Measurements from ENCODE around the gene FHIT.

The FHIT gene

DNA sequence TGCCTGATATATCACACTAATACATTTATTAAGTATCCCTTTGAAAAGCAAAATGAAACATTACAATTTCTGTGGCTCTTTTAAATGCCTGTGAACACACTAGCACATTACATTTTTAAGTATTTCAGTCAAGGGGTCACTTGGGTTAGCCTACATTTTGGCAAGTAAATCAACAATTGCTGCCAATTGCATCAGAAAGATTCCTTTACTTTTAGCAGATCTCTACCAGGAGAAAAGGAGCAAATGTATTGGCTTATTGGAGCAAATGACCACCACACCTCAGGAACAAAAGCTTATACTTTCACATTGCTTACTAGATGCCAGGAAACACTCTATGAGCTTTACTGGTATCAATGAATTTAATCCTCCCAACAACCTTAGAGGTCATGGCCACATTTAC is 947.1 kb downstream of the FHIT start:
- no peak for DNase-seq

DNA sequence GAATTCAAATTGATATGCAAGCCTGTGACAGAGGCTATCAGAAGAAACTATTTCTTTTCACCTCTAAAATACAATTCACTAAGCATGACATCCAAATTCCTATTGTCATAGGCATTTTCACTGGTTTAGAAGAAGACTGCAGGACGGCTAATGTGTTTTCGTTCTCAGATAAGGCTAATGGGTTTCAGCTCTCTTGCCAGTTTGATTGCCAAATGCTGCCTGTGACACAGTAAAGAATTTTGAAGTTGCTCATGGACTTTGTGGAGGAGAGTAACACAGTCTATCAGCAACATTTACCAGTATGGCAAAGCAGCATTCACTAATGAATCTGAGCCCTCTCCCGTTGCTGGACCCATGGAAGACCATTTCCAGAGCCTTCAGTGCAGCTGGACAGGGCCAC is 948.1 kb downstream of the FHIT start:
- no peak for DNase-seq

DNA sequence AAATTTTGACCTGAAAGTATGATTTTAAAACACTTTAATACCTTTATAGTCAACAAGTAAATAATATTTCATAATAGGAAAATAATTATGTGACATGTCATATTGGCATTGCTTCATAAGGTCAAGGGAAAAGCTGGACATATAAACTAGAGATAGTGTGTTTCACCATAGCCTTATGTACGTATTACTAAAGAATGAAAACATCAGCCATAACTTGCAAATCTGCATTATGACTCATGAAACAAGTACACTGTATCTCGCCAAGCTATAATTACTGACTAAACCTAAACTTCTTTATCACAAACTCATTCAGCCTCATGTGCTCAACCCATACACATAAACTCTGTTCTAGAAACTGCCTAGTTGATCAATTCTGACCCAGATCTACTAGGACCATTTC is 950.1 kb downstream of the FHIT start:
- no peak for DNase-seq

DNA sequence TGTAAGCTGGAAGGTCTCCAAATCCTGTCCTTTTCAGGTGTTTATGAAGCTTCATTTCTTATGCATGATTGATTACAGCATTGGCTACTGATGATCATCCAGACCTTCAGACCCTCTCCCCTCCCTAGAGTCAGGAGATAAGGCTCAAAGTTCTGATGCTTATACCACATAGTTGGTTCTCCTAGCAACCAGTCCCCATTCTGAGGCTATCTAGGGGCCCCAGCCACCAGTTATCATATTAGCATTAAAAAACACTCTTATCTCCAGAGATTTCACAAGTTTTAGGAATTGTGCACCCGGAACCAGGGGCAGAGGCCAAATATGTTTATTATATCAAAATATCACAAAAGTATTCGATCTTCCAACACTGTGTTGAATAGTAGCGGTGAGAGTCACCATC is 953.1 kb downstream of the FHIT start:
- no peak for DNase-seq

DNA sequence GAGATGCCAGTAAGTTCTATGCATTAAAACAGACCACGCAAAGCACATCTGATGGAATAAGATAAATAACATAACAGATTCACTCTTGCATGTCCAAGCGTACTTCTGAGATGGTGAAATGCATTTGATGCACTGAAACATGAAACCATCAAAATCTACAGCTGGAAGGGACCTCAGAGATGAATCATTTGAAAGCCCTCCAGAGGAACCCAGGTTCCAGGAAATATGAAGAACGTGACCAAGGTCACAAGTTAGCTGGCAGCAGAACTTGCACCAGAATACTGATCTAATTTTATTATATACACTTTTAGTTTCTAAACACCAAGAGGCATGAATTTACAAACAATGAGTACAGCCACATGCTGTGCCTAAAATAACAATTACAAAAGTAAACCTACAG is 957.1 kb downstream of the FHIT start:
- DNase-seq, result no peak

DNA sequence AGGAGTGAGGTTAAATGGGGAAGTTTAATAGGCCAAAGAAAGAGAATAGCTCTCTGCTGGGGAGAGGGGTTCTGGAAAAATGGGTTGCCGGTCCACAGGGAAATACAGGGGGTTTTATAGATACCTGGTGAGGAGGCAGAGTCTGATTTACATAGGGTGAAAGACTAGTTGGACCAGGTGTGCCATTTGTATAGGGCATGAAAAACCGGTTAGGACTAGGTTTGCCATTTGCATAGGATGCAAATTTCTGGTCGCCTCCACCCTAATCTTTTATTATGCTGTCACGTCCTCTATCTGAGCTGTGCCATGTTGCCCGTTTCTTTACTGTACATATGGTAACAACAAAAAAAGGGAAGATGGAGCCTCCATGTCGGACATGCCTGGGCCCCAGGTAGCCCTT is 960.1 kb downstream of the FHIT start:
- DNase-seq, result no peak

DNA sequence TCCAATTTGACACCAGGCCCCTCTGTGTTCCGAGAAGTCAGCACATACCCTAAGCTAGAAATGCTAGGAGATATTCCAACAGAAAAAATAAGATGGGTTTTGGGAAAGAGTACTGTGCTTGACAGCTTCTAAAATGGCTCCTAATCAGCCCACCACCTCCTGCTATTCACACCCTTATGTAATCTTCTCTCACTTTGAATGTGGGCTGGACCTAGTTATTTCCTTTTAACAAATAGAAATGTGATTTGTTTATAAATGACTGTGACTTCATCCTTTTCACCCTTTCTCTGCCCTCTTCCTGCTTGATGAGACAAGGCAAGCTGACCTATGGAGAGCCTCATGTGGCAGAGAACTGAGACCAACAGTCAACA is 961.1 kb downstream of the FHIT start:
- DNase-seq, result no peak

DNA sequence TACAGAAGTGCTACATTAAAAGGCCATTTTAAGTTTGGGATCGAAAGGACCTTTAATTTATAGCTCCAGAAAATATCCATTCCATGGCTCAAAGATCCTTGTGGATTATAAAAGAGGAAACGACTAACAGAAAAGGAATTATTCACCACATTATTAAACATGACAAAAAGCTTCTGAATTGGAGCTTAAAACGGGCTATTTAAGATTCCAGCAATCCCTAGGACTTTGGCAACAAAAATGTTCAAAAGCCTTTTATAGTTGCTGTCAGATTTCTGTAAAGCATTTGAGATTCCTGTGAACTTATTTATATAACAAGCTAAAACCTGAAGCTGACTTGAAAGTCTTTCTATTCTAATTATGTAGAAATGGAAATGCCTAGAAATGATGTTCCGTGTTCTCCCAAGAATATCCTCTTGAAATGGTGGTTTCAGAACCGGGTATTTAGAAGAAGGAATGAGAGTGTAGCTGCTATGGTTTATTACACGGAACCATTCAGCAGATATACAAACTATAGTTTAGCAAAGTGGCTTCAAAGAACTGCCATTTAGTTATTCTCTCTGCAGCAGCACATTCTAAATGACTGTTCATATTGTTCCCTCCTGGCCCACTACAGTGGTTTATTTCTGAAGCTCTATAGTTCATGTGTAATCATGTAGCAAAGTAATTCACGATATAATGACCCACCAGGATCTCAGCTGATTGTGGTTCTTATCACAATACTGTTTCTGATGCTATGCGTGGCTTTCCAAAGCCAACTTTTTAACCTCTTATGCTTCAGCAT is 961.7 kb downstream of the FHIT start:
- no peak for DNase-seq

DNA sequence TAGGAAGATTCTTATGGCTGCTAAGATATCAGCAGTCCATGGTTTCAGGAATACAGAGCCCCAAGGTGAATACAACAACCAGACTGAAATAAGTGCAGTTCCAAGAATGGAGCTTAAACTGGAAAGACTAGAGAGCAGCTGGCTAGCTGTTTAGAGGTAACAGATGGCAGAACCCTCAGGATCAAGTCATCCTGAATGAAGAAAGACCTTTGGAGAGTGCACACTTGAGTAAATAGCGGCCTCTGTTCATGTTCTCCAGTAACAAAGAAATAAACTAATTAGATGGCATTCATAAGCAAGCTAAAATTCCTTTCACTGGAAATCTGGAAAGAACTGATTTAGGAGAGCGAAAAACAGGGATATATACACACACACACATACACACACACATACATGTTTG is 968.4 kb downstream of the FHIT start:
- no peak for DNase-seq

DNA sequence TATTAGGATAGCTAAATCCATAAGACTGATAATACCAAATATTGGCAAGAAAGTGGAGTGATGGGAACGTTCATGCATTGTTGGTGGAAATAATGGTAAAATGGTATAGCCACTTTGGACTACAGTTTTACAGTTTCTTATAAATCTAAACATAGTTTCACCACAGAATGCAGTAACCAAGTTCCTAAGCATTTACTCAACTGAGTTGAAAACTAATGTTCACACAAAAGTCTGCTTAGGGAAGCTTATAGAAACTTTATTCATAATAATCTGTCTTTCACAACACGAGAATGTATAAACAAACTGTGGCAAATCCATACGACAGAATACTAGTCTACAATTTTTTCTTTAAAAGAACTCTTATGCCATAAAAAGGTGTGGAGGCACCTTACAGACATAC is 969.3 kb downstream of the FHIT start:
- no peak for DNase-seq

DNA sequence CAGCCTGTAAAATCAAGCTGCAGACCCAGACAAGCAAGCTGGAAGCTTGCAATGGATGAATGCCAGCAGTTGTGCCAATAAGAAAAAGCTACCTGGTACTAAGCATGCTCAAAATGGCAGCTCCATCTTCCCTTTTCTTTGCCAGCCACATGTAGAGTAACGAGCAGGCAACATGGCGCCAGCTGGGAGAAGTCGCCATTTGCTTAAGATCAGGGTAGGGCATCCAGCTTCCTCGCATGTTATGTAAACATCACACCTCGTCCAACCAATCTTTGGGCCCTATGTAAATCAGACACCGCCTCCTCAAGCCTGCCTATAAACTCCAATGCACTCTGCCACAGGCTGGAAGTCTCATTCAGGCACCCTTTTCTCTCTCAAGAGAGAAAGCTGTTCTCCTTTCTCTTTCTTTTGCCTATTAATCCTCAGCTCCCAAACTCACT is 973.9 kb downstream of the FHIT start:
- no peak for DNase-seq

DNA sequence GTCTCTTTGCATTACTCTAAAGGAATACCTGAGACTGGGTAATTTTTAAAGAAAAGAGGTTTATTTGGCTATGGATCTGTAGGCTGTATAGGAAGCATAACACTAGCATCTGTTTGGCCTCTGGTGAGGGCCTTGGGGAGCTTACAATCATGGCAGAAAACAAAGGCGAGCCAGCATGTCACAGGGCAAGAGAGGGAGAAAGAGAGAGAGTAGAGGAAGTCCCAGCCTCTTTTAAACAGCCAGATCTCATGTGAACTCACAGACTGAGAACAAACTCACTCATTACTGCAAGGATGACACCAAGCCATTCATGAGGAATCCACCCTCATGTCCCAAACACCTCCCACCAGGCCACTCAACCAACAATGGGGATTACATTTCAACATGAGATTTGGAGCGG is 974.6 kb downstream of the FHIT start:
- no peak for DNase-seq

DNA sequence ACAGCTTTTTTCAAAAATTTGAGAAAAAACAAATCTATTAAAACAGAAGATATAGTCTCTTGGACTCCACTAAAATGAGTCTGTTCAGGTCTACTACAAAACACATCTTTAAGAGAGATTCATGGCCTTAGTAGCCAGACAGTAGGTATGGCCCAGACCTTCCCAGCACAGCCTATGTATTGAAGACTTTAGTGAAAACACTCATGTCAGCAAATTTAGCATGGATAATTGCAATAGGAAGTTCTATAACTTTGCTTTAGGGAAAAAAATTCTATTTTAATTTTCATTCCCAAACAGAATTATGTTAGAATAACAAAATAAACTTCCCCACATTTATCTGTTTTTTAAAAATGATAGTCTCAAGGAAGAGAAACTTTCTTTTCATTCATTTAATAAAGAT is 976.6 kb downstream of the FHIT start:
- DNase-seq, result no peak

DNA sequence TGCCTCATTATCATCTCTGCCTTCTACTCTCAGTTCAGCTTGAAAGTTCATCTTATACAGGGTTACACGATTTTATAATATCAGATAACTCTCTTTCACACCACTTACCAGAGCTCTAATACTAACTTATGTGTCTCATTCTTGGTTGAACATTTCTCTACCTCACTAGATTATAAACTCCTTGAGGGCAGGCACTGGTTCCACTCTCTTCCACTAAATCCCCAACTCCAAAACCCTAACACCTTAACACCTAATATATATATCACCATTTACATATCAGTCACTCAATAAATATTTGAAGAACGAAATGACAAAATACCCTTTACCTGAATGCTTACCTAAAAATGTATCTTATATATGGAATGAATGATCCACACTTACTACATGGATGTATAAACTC is 977.2 kb downstream of the FHIT start:
- DNase-seq, result no peak

DNA sequence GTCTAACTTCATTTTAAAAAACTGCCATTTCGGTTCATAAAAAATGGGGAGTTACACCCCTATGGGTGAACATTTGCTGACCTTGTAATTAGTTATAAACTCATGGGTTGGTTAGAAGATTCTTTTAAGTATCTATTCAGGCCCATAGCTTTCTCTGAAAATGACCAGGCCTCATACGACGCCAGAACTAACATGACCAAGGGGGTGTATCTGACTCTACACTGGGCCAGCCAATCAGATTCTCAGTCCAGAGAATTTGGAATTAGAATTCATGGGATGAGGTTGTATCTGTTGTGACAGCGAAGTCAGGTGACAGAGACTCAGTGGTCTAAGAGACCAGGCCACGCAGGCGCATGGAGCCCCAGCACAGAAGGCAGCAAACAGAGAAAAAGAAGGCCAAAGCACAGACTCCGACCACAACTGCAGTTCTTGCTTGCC is 981.4 kb downstream of the FHIT start:
- no peak for DNase-seq

DNA sequence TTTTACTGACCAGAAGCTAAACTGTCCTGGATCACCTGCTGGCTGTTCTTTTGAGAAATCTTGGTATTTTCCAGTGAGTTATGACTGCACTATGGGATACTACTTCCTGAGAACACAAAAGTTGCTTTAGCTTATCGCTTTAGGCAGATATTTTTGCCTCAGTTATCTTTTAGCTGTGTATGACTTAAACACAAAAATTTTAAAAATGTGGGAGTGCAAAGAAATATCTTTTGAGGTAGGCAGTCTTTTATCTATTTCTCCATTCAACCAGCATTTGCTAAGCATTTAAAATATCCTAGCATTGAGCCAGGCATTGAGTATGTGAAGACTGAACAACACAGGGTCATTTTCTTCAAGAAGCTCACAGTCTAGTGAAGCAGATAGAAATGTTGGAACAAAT is 981.9 kb downstream of the FHIT start:
- no peak for DNase-seq

DNA sequence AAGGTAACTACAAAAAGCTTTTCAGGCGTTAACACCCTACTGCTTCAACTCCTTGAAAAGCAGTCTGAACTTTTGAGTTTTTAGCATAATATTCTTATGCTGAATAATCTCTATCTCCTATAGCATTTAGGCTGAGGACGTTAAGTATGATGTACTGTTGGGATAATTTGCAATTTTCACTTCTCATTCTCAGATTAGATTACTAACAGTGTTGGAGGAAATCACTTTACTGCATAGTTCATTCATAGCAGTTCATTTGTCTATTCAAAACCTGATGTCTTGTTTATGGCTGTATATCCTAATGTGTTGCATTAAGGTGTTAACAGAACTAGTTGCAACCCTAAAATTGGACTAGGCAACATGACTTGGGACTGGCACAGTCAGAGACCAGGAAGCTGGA is 983.1 kb downstream of the FHIT start:
- DNase-seq, result no peak

DNA sequence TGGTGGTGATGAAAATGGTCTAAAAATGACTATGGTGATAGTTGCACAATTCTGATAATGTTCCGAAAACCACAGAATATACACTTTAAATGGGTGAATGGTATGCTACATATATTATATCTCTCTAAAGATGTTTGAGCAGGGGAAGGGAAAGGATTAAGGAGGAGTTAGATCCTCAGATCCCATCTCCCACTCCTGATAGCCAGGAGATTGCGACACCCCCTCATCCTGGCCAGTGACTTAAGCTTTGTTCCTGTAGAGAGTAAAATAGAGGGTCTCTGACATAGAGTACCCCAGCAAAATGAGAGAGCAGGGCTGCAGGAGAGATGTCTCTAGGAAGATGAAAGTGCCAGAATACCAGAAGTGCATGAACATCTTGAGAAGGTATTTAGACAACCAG is 984.8 kb downstream of the FHIT start:
- no peak for DNase-seq

DNA sequence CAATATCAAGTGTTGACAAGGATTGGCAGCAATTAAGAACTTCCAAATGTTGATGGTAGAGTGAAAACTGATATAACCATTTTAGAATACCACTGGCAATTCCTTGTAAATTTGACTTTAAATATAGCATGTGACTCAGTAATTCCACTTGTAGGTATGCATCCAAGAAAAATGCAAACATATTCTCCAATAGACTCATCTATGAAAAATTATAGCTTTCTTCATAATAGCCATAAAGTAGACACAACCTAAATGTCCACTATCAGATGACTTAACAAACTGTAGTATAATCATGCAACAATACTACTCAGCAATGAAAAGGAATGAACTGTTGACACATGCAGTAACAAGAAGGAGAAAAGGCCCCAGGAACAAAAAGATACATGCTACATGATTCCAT is 988.1 kb downstream of the FHIT start:
- DNase-seq, result no peak

DNA sequence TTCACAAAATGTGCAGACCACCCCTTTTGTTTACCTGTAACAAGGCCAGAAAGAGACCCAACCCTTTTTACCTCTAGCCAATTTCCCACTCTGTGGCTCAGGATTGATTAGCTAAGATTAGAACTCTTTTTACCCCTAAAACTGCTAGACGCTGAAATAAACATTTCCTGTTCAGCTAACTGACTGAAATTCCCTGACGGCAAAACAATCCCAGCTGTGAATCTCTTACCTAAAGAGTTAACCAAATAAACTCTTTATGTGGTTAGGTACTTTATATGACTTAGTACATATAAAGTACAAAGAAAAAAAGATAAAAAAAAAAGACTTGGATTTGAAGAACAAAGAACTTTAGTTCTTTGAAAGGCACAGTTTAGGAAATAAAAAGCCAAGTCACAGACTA is 988.7 kb downstream of the FHIT start:
- DNase-seq, result no peak

DNA sequence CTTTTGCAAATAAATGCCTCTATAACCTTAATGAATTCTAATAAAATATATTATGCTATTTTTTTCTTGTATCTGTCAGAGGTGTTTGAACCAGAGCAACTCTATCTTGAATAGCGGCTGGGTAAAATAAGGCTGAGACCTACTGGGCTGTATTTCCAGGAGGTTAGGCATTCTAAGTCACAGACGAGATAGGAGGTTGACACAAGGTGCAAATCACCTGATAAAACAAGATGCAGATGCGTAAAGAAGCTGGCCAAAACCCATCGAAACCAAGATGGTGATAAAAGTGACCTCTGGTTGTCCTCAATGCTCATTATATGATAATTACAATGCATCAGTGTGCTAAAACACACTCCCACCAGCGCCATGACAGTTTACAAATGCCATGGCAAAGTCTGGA is 990.7 kb downstream of the FHIT start:
- DNase-seq, result no peak

DNA sequence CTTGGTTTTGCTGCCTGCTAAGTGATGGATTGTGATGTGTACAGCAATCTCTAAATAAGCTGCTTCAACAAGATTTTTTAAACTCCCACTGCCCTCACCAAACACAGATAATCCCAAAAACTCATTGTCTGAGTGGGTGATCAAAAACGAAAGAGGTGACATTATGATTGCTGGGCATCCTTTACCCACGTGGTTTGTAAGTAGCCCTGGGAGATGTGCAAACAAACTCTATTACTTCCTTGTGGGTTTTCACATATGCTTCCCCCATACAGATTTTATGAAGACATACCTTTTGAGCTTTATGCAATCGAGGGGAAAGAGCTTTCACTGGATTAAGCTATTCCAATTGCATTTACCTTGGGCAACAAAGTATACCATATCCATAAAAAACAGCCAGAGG is 1000.4 kb downstream of the FHIT start:
- no peak for DNase-seq

DNA sequence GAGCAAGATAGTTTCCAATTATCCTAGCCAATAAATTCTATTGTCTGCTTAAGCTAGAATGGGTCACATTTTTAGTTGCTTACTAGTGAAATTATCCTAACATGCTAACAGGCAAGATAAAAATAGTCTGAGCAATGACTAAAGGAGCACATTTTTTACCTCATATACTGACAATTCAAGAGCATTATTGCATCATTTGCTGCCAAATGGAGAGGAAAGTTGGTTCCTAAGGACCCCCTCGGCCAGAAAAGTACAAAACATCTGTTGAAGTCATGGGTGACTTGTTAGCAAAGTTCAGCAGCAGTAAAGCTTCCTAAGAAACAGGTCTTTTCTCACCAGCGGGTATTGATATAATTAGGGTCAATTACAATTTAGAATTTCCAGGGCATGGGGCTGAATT is 1001.0 kb downstream of the FHIT start:
- DNase-seq, result no peak

DNA sequence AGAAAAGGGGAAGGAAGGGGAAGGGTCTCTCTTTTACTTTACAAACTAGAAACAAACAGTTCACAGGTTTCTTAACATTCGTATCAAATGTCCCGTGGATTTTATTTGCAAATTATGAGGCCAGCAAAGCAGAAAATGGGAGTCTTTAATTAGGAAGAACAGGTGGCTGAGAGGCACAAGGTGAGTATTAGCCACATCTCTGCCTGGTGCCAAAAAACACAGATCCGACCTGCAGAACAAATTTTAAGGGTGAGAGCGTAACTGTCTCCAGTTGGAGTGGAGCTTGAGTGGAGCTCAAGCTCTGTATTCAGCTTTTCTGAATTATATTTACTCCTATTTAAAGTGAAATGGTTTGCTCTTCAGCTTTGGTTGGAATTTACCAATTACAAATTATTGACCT is 1004.9 kb downstream of the FHIT start:
- no peak for DNase-seq

DNA sequence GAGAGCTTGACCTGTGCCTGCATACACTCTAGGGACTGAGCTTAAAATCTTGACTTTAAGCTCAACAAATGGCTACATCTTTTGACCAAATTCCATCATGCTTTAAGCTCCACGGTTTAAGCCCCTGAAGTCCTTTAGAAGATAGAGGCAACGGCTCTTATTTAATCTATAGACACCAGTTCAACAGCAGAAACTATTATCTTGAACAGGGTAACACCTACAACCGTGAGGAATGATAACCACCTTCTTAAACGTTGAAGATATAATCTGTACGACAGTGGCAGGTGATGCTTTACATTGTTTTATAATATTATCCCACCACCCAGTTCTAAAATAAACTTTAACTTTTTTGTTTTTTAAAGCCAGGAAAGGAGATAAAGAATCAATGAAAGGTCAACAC is 1007.8 kb downstream of the FHIT start:
- DNase-seq, result no peak

DNA sequence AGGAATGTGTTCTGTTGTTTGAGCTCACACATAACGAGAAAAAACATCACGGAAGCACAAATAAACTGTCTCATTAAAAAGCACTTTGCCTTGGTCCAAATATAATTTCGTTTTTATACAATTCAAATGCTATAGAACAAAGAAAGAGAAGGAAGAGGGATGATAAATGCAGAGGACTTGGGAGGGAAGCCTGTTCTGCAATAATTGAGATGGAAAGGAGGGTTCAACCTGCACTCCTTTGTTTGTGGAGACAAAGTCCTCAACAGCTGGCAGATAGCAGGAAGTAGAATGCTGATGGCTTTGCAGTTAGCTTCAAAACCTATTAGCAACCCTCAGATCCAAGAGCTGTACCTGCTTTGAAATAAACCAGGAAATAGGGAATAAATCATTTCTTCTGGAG is 1010.8 kb downstream of the FHIT start:
- no peak for DNase-seq

Data from central memory CD4-positive, alpha-beta T cell (primary cell).